Glutamatergic neuron (in vitro differentiated cells): Measurements from ENCODE around the gene TMEM63B. TPM values are rescaled to one million over a fixed set of nuclear protein-coding genes. Genes with fewer than 3 reads are reported as not detected.

Experiments
- DNase-seq: peaks from one replicate; pipeline ENCODE4 v3.0.0; 2022
- H3K27ac Mint-ChIP-seq: one replicate; pipeline ENCODE4 v1.8.0; 2020; ENCODE audit warnings: mild to moderate bottlenecking, mixed read lengths, inconsistent platforms; ENCODE audit not compliant: unreplicated experiment
- H3K27me3 Mint-ChIP-seq: one replicate; pipeline ENCODE4 v1.8.0; 2020; ENCODE audit warnings: mild to moderate bottlenecking, moderate library complexity, mixed read lengths, inconsistent platforms; ENCODE audit not compliant: unreplicated experiment
- H3K36me3 Mint-ChIP-seq: one replicate; pipeline ENCODE4 v1.8.0; 2020; ENCODE audit warnings: mild to moderate bottlenecking, mixed read lengths, inconsistent platforms; ENCODE audit not compliant: unreplicated experiment
- H3K4me1 Mint-ChIP-seq: one replicate; pipeline ENCODE4 v1.8.0; 2020; ENCODE audit warnings: mild to moderate bottlenecking, low read depth, mixed read lengths, inconsistent platforms; ENCODE audit not compliant: unreplicated experiment
- H3K4me3 Mint-ChIP-seq: one replicate; pipeline ENCODE4 v1.8.0; 2020; ENCODE audit warnings: mild to moderate bottlenecking, mixed read lengths, inconsistent platforms; ENCODE audit not compliant: unreplicated experiment
- H3K9me3 Mint-ChIP-seq: one replicate; pipeline ENCODE4 v1.8.0; 2020; ENCODE audit warnings: mild to moderate bottlenecking, moderate library complexity, mixed read lengths, inconsistent platforms; ENCODE audit not compliant: unreplicated experiment
- total RNA-seq: library from RNA; stranded (reverse); fragmentation: NEBNext Ultra II Directional; extraction: Animal tissue kit (Norgen Biotek cat#: 25700); gene quantifications from one replicate; pipeline ENCODE4 v1.2.1, GENCODE V29; 2021; ENCODE audit not compliant: unreplicated experiment
- TF ChIP-seq, protein P1 (sequence below): fragments of 200-600 bp; sonication (generic); IDR thresholded peaks from one replicate; pipeline ENCODE4 v1.5.0; 2021; ENCODE audit not compliant: partially characterized antibody, unreplicated experiment

The TMEM63B gene
- total RNA-seq, 1 donor from 2014 or later, result 148 TPM

- no peaks in the 10 kb centered on the region for H3K4me1 Mint-ChIP-seq
- no peak for DNase-seq
- no peaks in the 10 kb centered on the region for H3K27me3 Mint-ChIP-seq
- TF ChIP-seq, protein P1, sequence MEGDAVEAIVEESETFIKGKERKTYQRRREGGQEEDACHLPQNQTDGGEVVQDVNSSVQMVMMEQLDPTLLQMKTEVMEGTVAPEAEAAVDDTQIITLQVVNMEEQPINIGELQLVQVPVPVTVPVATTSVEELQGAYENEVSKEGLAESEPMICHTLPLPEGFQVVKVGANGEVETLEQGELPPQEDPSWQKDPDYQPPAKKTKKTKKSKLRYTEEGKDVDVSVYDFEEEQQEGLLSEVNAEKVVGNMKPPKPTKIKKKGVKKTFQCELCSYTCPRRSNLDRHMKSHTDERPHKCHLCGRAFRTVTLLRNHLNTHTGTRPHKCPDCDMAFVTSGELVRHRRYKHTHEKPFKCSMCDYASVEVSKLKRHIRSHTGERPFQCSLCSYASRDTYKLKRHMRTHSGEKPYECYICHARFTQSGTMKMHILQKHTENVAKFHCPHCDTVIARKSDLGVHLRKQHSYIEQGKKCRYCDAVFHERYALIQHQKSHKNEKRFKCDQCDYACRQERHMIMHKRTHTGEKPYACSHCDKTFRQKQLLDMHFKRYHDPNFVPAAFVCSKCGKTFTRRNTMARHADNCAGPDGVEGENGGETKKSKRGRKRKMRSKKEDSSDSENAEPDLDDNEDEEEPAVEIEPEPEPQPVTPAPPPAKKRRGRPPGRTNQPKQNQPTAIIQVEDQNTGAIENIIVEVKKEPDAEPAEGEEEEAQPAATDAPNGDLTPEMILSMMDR, result no peak
- H3K27ac Mint-ChIP-seq, result no peak overlapping the region
- no peaks in the 10 kb centered on the region for H3K36me3 Mint-ChIP-seq
- no peak overlapping the region for H3K4me3 Mint-ChIP-seq
- no peaks in the 10 kb centered on the region for H3K9me3 Mint-ChIP-seq
Observed at GRCh38 chr6:44080561-44081521, 46.5 kb upstream of the TMEM63B start.

- H3K36me3 Mint-ChIP-seq, result no peaks in the 10 kb centered on the region
- TF ChIP-seq, protein P1, result no peak
Observed at GRCh38 chr6:44081753-44082152, 45.6 kb upstream of the TMEM63B start.

GRCh38 chr6:44082872-44083321 is 44.5 kb upstream of the TMEM63B start:
- no peaks in the 10 kb centered on the region for H3K4me1 Mint-ChIP-seq
- TF ChIP-seq, protein P1, result no peak
- H3K9me3 Mint-ChIP-seq, result no peaks in the 10 kb centered on the region
- H3K36me3 Mint-ChIP-seq, result no peaks in the 10 kb centered on the region
- H3K4me3 Mint-ChIP-seq, result no peak overlapping the region
- no peak for DNase-seq
- no peak overlapping the region for H3K27ac Mint-ChIP-seq
- no peaks in the 10 kb centered on the region for H3K27me3 Mint-ChIP-seq

More at GRCh38 chr6:44081753-44082152, 45.6 kb upstream of the TMEM63B start:
- Mint-ChIP-seq H3K27me3 (no peaks in the 10 kb centered on the region), H3K27ac (no peak overlapping the region), H3K4me3 (no peak overlapping the region), H3K4me1 (no peaks in the 10 kb centered on the region), H3K9me3 (no peaks in the 10 kb centered on the region)
- DNase-seq, result no peak

DNA sequence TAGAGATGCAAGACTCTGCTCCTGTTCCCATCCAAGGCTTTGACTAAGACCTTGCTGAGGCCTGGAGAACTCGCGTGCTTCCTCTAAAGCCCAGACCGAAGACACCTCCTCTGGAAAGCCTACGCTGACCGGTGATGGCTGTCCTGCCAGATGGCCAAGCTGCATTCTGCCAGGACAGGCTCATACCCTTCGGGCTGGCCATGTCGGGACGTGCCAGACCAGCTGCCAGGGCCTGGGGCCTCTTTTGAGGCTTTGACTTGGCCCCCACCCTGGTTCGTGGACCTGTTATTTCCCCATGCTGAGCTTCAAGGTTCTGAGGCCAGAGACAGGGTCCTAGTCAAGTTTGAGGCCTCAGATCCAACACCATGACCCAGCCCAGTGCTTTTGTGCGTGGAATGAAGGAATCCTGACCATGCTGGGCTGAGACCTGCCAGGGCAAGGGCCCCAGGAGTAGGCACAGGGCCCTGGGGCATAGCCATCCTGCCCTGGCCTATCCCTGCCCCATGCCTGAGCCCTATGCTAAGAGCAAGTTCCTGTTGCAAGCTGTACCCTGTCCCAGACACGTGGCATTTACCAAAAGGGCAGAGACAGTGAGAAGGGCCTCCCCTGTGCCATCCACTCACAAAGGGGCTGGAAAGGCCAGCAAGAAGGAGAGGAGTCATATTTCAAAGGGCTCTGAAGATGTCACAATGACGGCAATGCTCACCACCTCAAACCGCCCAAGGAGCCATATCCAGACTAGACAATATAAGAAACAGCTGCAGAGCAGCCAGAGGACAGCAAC is 42.9 kb upstream of the TMEM63B start:
- H3K4me1 Mint-ChIP-seq, result no peaks in the 10 kb centered on the region

More for the DNA sequence above, 42.9 kb upstream of the TMEM63B start:
- no peaks in the 10 kb centered on the region for H3K36me3 Mint-ChIP-seq
- no peaks in the 10 kb centered on the region for H3K27me3 Mint-ChIP-seq
- no peak overlapping the region for H3K27ac Mint-ChIP-seq
- DNase-seq, result no peak
- TF ChIP-seq, protein P1, result no peak
- no peaks in the 10 kb centered on the region for H3K9me3 Mint-ChIP-seq
- no peak overlapping the region for H3K4me3 Mint-ChIP-seq
